Activated CD8-positive, alpha-beta memory T cell treated with anti-CD3 and anti-CD28 coated beads for 24 hours (primary cell): ENCODE measurements around the gene NRP2.

Source experiments
- DNase-seq: peaks from one replicate; pipeline ENCODE4 v3.0.0-alpha.2; 2020

NRP2 gene

GRCh38 chr2:205659922-205660321 is 22.4 kb upstream of the NRP2 start:
- no peak for DNase-seq

GRCh38 chr2:205660521-205661124 is 21.7 kb upstream of the NRP2 start:
- DNase-seq = peak; percentile 72

- no peak for DNase-seq
Observed at GRCh38 chr2:205661281-205661680, 21.0 kb upstream of the NRP2 start.

DNA sequence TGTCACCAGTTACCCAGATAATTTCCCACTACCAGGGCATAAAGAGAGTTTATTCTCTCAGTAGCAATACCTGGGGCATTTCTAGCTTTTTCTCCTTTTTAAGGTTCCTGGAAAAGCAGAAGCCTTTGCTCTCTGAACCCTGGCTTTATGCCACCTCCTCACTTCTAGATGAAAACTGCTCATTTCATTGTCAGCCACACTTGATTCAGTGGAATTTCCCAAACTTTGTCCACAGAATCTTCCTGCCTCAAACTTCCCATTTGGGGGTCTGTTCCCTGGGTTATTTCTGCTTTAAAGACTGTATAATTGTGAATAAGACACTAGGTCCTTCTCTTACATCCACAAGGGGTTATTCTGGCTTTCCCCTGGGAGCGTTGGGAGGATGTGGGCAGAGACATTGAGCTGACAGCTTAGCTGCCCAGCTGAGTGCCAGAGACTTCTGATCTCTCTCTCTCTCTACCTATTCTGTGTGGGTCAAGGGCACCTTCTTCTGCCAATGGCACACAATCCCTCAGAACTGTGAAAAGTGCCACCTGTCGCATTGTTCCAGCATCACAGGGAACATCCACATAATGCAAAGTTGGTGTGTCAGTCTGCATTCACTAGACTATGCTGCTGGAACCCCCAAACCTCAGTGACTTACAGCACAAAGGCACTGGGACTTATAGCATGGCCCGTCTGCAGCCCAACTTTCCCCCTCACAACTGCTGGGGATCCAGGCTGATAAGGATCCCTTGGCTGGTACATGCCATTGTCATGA is 19.9 kb upstream of the NRP2 start:
- no peak for DNase-seq

GRCh38 chr2:205665791-205666190 is 16.5 kb upstream of the NRP2 start:
- DNase-seq = no peak

DNA sequence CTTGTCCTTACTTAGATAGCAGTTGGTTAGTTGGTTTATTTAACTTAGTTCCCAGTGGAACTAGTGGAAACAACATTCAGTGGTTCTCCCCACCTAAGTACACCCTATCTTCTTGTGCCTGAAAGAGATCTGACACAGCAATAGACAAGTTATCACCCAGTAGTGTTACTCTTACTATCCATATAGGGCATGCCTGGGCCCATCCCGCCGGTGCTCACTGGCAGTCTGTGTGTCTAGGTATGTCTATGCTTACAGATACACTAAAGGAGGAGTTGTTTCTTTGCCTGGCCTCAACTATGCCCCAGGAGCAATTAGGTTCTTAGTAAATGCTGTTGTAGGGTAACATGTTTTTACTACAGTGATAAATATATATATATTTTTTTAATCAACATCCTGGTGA is 12.0 kb upstream of the NRP2 start:
- DNase-seq = no peak

GRCh38 chr2:205673312-205673711 is 9.0 kb upstream of the NRP2 start:
- no peak for DNase-seq

GRCh38 chr2:205675861-205676516 is 6.3 kb upstream of the NRP2 start:
- DNase-seq = no peak

- DNase-seq = no peak
Observed at GRCh38 chr2:205678541-205679142, 3.7 kb upstream of the NRP2 start.

DNA sequence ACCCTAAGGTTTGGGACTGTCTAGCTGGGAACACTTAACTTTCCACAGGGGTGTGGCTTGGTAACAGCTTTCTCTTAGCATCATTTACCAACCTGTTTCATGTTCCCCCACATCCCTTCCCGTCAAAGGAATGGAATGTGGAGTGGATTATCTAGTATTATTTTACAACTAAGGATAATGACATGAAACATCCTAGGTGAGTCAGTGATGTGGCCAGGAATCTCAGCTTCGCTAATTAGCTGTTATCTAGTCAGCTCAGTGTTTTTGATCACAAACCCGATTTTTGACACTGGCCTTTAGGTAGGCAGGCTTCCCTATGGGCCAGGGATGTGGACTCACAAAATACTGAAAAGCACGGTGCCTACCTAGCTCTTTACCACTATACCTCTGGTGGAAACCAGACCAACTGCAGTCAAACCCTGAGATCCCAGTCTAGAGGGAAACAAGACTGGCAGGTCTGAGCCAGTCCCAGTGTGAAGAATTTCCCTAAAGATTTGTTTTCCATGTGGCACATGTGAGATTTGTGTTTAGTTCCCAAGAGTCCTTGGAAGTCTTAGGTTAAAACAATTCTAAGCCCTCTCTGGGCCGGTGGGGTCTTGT is 2.8 kb upstream of the NRP2 start:
- no peak for DNase-seq

- peak; percentile 71 for DNase-seq
Observed at GRCh38 chr2:205680067-205680466, 2.2 kb upstream of the NRP2 start.

GRCh38 chr2:205680903-205681302 is 1.4 kb upstream of the NRP2 start:
- DNase-seq = no peak

- DNase-seq = no peak
Observed at GRCh38 chr2:205681401-205682238, 681 bp upstream of the NRP2 start.

DNA sequence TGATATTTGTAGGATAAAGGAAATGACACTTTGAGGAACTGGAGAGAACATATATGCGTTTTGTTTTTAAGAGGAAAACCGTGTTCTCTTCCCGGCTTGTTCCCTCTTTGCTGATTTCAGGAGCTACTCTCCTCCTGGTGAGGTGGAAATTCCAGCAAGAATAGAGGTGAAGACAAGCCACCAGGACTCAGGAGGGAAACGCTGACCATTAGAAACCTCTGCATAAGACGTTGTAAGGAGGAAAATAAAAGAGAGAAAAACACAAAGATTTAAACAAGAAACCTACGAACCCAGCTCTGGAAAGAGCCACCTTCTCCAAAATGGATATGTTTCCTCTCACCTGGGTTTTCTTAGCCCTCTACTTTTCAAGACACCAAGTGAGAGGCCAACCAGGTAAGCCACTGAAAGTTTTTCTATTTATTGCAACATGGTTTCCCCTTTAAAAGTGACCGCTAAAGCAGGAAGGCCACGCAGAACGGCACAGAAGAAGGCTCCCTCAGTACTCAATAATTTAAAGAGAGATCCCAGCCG is 735 bp downstream of the NRP2 start:
- DNase-seq = no peak

- DNase-seq = no peak
Observed at GRCh38 chr2:205683502-205684367, 1.4 kb downstream of the NRP2 start.

DNA sequence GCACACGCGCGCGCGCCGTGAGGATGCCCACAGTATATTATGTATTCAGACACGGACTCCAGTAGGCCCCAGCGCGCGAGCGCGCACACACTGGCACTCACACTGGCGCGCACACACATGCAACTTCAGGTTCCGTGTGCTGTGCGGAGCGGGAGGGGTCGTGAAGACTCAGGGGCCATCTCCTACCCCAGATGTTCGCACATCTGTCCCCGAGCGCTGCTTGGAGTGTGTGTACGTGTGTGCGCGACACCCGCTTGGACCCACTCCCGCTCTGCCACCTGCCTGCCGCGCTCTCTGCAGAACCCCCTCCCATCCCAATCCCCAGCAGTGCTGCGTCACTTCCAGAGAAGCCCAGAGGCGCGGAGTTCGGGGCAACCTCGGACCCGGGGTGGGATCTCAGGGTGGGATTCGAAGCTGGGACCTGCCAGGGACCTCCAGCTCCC is 2.6 kb downstream of the NRP2 start:
- no peak for DNase-seq

- DNase-seq = no peak
Observed at GRCh38 chr2:205685314-205686055, 3.2 kb downstream of the NRP2 start.

DNA sequence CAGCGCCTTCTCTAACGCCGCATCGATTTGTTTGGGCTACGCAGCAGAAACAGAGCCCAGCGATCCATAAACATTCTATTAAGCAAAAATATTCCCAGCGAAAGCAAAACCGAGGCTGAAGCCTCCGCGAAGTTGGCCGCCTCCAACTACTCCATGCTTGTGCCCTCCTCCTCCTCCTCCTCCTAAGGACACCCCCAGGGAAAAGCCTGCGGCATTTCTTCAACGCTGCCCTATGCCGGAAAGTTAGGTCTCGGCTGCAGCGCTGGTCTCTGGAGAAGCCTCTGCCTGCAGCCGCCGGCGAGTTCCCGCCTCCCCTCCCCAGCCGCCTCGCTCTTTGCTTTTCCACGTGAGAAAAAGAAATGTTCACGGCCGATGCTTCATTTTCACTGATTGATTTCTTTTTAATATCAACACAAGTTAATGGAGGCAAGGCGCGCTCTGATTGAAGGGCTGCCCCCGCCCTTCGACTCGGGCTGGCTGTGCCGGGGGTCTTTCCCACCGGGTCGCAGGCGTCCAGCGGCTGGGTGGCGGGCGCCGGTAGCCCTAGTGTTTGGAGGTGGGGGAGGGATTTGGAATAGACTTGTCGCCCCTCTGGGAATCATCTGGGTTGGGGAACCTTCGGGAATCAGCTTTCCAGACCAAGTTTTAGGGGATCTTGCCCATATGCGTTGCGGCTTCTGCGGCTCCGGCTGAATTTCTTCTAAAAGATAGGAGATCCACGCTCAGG is 3.9 kb downstream of the NRP2 start:
- DNase-seq = no peak

DNA sequence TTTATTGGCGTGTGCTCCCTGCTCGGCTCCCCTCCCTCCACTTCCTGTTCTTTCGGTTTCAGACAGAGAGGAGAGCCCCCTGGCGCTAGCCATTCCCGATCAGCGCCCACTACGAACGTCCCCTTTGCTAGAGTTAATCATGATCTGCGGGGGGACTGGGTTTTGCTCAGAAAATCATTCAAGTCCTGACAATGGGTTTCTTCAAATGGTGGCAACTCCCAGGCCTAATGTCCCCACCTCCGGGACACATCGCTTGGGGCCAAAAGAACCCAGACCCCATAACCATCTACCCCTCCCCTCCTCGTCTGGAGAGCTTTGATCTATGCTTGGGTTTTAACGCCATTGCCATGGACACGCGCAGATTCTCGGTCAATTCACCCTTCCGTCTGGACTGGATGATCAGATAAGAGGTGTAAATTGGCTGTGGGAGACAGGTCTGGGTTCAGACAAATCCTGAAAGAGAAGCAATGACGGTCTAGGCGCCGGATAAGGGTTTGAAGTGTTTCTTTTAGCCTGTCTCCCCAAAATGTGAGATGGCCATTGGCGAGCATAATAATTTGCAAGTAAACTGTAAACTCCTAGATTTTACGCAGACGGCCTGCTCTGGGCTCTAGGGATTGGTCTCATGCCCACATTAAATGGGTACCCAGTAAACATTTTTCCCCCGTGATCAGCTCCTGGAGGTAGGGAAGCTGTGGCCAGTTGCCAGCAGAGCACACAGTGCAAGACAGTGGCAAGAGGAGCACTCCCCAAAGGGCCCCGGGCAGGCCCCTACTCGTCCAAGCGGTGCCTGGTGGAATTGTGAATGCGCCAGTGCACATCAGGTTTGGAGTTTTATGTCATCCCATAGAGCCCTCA is 4.7 kb downstream of the NRP2 start:
- DNase-seq = no peak
